Measurements from ENCODE around the gene ICAM1. TPM values are rescaled to one million over a fixed set of nuclear protein-coding genes. Genes with fewer than 3 reads are reported as not detected.
"Not testable (repeated sequence)": the region's sequence is repeated elsewhere in the genome, so short reads cannot be mapped to it uniquely, and the experiment has no call there.

ICAM1 gene
- total RNA-seq, 1 experiment from 2014 or later: 4.6 TPM

GRCh38 chr19:10231612-10232228, 39.2 kb upstream of the ICAM1 start:
- ChIA-PET POLR2A (interaction anchor here (1.3 kb wide), 1 partner anchor 37 kb away, joined by 5 read pairs; the partner anchor contains the start of gene DNMT1), CTCF (interaction anchor here (2.2 kb wide), 1 partner anchor 18 kb away, joined by 8 read pairs; no protein-coding TSS in a partner anchor)
- no peak overlapping the region for H3K27ac Mint-ChIP-seq (ENCODE audit: low read depth, unreplicated experiment)
- H3K4me1 Mint-ChIP-seq (ENCODE audit: insufficient read depth, unreplicated experiment): no peaks in the 10 kb centered on the region
- no TSS peak for BruUV-seq (replicated peaks)
- no peak for DNase-seq (ENCODE audit: unreplicated experiment)
- intact Hi-C loops (cut with micrococcal nuclease): no loop called here
- no peaks in the 10 kb centered on the region for H3K27me3 Mint-ChIP-seq (ENCODE audit: insufficient read depth, unreplicated experiment)
- H3K4me3 Mint-ChIP-seq (ENCODE audit: unreplicated experiment): peak overlapping the region; percentile 74
- H3K9me3 Mint-ChIP-seq (ENCODE audit: unreplicated experiment): no peaks in the 10 kb centered on the region
- peaks cover 6% of the 10 kb centered on the region for H3K36me3 Mint-ChIP-seq (ENCODE audit: insufficient read depth, unreplicated experiment)
- no peak for TF ChIP-seq CTCF (IDR thresholded peaks at IDR 0.05; ENCODE audit: unreplicated experiment)

- Mint-ChIP-seq H3K36me3 (ENCODE audit: insufficient read depth, unreplicated experiment) (peaks cover 9% of the 10 kb centered on the region), H3K4me1 (ENCODE audit: insufficient read depth, unreplicated experiment) (no peaks in the 10 kb centered on the region), H3K4me3 (ENCODE audit: unreplicated experiment) (no peak overlapping the region), H3K27ac (ENCODE audit: low read depth, unreplicated experiment) (no peak overlapping the region), H3K9me3 (ENCODE audit: unreplicated experiment) (no peaks in the 10 kb centered on the region), H3K27me3 (ENCODE audit: insufficient read depth, unreplicated experiment) (no peaks in the 10 kb centered on the region)
- CTCF ChIA-PET: no interaction called here
- no peak for TF ChIP-seq CTCF (IDR thresholded peaks at IDR 0.05; ENCODE audit: unreplicated experiment)
- DNase-seq (ENCODE audit: unreplicated experiment): no peak
- POLR2A ChIA-PET: no interaction called here
- BruUV-seq (replicated peaks): no TSS peak
- intact Hi-C loops (cut with micrococcal nuclease): no loop called here
Measured at GRCh38 chr19:10233946-10234345, 37.0 kb upstream of the ICAM1 start.

GRCh38 chr19:10235003-10235402, 35.9 kb upstream of the ICAM1 start:
- ChIA-PET CTCF (no interaction called here), POLR2A (no interaction called here)
- H3K9me3 Mint-ChIP-seq (ENCODE audit: unreplicated experiment): no peaks in the 10 kb centered on the region
- no peaks in the 10 kb centered on the region for H3K27me3 Mint-ChIP-seq (ENCODE audit: insufficient read depth, unreplicated experiment)
- no peak overlapping the region for H3K27ac Mint-ChIP-seq (ENCODE audit: low read depth, unreplicated experiment)
- H3K4me1 Mint-ChIP-seq (ENCODE audit: insufficient read depth, unreplicated experiment): no peaks in the 10 kb centered on the region
- H3K36me3 Mint-ChIP-seq (ENCODE audit: insufficient read depth, unreplicated experiment): peaks cover 11% of the 10 kb centered on the region
- BruUV-seq (replicated peaks): no TSS peak
- no peak overlapping the region for H3K4me3 Mint-ChIP-seq (ENCODE audit: unreplicated experiment)
- intact Hi-C loops (cut with micrococcal nuclease): no loop called here
- TF ChIP-seq CTCF (IDR thresholded peaks at IDR 0.05; ENCODE audit: unreplicated experiment): no peak
- no peak for DNase-seq (ENCODE audit: unreplicated experiment)

- CTCF ChIA-PET; H3K27ac Mint-ChIP-seq (ENCODE audit: low read depth, unreplicated experiment); H3K4me3 Mint-ChIP-seq (ENCODE audit: unreplicated experiment); H3K27me3 Mint-ChIP-seq (ENCODE audit: insufficient read depth, unreplicated experiment); BruUV-seq (replicated peaks); H3K9me3 Mint-ChIP-seq (ENCODE audit: unreplicated experiment); DNase-seq (ENCODE audit: unreplicated experiment); intact Hi-C loops (cut with micrococcal nuclease); H3K4me1 Mint-ChIP-seq (ENCODE audit: insufficient read depth, unreplicated experiment); POLR2A ChIA-PET: not testable (repeated sequence)
- H3K36me3 Mint-ChIP-seq (ENCODE audit: insufficient read depth, unreplicated experiment): peaks cover 11% of the 10 kb centered on the region
Measured at GRCh38 chr19:10235409-10235808, 35.5 kb upstream of the ICAM1 start.

- Mint-ChIP-seq H3K36me3 (ENCODE audit: insufficient read depth, unreplicated experiment) (peaks cover 6% of the 10 kb centered on the region), H3K4me1 (ENCODE audit: insufficient read depth, unreplicated experiment) (no peaks in the 10 kb centered on the region), H3K9me3 (ENCODE audit: unreplicated experiment) (no peaks in the 10 kb centered on the region), H3K4me3 (ENCODE audit: unreplicated experiment) (no peak overlapping the region), H3K27ac (ENCODE audit: low read depth, unreplicated experiment) (no peak overlapping the region), H3K27me3 (ENCODE audit: insufficient read depth, unreplicated experiment) (no peaks in the 10 kb centered on the region)
- ChIA-PET POLR2A (no interaction called here), CTCF (interaction anchor here (0.9 kb wide), 1 partner anchor 117 kb away, joined by 4 read pairs; no protein-coding TSS in a partner anchor)
- TF ChIP-seq CTCF (IDR thresholded peaks at IDR 0.05; ENCODE audit: unreplicated experiment): no peak
- no peak for DNase-seq (ENCODE audit: unreplicated experiment)
- BruUV-seq (replicated peaks): no TSS peak
- intact Hi-C loops (cut with micrococcal nuclease): no loop called here
Measured at GRCh38 chr19:10237702-10238101, 33.2 kb upstream of the ICAM1 start.
